ENCODE data around the gene TTC39A.

DNA sequence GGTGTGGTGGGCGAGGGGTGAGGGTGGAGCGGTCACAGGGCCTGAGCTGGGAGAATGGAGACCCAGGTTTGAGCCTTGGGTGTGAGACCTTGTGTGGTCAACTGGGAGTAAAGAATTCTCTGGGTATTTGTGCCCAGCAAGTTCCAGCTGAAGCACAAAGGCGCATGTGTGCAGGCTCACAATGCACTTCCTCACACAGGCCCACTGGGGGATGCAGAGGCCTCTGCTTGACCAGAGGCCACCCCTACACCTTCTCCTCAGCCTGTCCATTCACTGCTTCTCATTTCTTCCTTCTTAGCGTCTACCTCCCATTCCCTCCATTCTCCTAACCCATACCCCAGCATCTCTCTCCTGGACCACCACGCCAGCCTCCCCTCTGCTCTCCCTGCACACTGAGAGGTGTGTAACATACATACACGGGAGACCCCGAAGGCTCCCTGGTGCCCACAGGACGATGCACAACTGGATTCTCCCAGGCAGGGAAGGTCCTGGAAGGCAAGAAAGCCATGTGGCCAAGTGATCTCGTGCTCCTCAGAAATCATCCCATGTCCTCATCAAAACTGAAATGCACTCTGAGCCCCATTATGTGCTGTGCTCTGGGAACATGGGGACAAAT is 12.3 kb upstream of the TTC39A start:
- TF ChIP-seq, protein P1, sequence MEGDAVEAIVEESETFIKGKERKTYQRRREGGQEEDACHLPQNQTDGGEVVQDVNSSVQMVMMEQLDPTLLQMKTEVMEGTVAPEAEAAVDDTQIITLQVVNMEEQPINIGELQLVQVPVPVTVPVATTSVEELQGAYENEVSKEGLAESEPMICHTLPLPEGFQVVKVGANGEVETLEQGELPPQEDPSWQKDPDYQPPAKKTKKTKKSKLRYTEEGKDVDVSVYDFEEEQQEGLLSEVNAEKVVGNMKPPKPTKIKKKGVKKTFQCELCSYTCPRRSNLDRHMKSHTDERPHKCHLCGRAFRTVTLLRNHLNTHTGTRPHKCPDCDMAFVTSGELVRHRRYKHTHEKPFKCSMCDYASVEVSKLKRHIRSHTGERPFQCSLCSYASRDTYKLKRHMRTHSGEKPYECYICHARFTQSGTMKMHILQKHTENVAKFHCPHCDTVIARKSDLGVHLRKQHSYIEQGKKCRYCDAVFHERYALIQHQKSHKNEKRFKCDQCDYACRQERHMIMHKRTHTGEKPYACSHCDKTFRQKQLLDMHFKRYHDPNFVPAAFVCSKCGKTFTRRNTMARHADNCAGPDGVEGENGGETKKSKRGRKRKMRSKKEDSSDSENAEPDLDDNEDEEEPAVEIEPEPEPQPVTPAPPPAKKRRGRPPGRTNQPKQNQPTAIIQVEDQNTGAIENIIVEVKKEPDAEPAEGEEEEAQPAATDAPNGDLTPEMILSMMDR (optimal IDR thresholded peaks at IDR 0.05 in 1 of 3, IDR thresholded peaks at IDR 0.05 in 1 of 3, conservative IDR thresholded peaks at IDR 0.05 in 1 of 3; ENCODE audit: extremely low read depth in 1 of 3, insufficient read depth in 2 of 3, low read length in 3 of 3), result no peak
- TF ChIP-seq EZH2 (IDR thresholded peaks at IDR 0.05; ENCODE audit: low read length), result no peak

Data from keratinocyte (primary cell).